Gastrocnemius medialis (tissue), 4 donors: Measurements from ENCODE around the gene GOLPH3.

Experiments
- POLR2A ChIP-seq, 2 donors: fragments of 450-650 bp; IDR thresholded peaks; one replicate each; pipeline ENCODE4 v1.6.1; 2017; ENCODE audit warnings: antibody characterized with exemption in 2 of 2, mild to moderate bottlenecking in 2 of 2, moderate library complexity in 2 of 2
- TF ChIP-seq, protein P1 (sequence below), 5 experiments: fragments of 450-650 bp in 3 of 5; fragments of 200-600 bp in 2 of 5; sonication (generic) in 2 of 5; IDR thresholded peaks in 4 of 5; conservative IDR thresholded peaks in 1 of 5; 1 replicate in 4 of 5; 2 replicates in 1 of 5; pipeline ENCODE4 v1.5.1; 2016 to 2019; ENCODE audit warnings: antibody characterized with exemption in 5 of 5, mild to moderate bottlenecking in 3 of 5, moderate library complexity in 3 of 5

DNA sequence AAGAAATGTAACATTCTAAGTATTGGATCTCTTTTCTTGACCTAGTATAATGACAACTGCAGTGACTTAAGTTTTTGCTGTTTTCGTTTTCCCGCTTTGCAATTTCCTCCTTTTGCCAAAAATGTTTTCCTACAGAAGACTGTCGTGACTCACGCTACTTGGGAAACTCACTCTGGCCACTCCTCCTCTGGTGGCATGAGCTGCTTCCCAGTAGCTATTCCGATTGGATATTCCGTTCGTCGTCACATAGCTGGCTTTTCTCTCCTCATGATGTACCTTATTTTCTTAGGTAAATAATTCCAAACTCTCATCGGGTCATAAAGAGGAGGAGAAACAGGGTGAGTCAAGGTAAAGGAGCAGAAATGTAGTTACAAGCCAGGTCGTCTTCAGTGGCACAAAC lies 64.9 kb downstream of the GOLPH3 start:
- TF ChIP-seq, protein P1, sequence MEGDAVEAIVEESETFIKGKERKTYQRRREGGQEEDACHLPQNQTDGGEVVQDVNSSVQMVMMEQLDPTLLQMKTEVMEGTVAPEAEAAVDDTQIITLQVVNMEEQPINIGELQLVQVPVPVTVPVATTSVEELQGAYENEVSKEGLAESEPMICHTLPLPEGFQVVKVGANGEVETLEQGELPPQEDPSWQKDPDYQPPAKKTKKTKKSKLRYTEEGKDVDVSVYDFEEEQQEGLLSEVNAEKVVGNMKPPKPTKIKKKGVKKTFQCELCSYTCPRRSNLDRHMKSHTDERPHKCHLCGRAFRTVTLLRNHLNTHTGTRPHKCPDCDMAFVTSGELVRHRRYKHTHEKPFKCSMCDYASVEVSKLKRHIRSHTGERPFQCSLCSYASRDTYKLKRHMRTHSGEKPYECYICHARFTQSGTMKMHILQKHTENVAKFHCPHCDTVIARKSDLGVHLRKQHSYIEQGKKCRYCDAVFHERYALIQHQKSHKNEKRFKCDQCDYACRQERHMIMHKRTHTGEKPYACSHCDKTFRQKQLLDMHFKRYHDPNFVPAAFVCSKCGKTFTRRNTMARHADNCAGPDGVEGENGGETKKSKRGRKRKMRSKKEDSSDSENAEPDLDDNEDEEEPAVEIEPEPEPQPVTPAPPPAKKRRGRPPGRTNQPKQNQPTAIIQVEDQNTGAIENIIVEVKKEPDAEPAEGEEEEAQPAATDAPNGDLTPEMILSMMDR (IDR thresholded peaks at IDR 0.05 in 4 of 5, conservative IDR thresholded peaks at IDR 0.05 in 1 of 5), result no peak
- no peak for TF ChIP-seq POLR2A (IDR thresholded peaks at IDR 0.05)
